Measurements from ENCODE around the gene AMPH.

AMPH gene

GRCh38 chr7:38630720-38631673 lies at the start of gene AMPH:
Gene AMPH, minus strand, starts transcription at chr7:38631373. Its CDS starts 22 bp downstream, at chr7:38631351.
- peak in 48 of 56 donors; percentile 6 to 78 (median 48) for DNase-seq

GRCh38 chr7:38679419-38679818 lies 48.2 kb upstream of the AMPH start:
- DNase-seq = no peak

- no peak for DNase-seq
Measured at GRCh38 chr7:38678698-38679054, 47.5 kb upstream of the AMPH start.

- DNase-seq = no peak
Measured at GRCh38 chr7:38677981-38678697, 47.0 kb upstream of the AMPH start.

GRCh38 chr7:38675494-38676106 lies 44.4 kb upstream of the AMPH start:
- DNase-seq = no peak

GRCh38 chr7:38674513-38674912 lies 43.3 kb upstream of the AMPH start:
- no peak for DNase-seq

GRCh38 chr7:38673795-38674194 lies 42.6 kb upstream of the AMPH start:
- no peak for DNase-seq

- DNase-seq = no peak
Measured at GRCh38 chr7:38671911-38672905, 41.0 kb upstream of the AMPH start.

- DNase-seq = no peak
Measured at GRCh38 chr7:38669965-38670520, 38.9 kb upstream of the AMPH start.

GRCh38 chr7:38664972-38665371 lies 33.8 kb upstream of the AMPH start:
- DNase-seq = no peak

GRCh38 chr7:38660427-38661099 lies 29.4 kb upstream of the AMPH start:
- no peak for DNase-seq

GRCh38 chr7:38659931-38660330 lies 28.8 kb upstream of the AMPH start:
- DNase-seq = no peak

- DNase-seq = no peak
Measured at GRCh38 chr7:38658921-38659320, 27.7 kb upstream of the AMPH start.

- DNase-seq = no peak
Measured at GRCh38 chr7:38656968-38657367, 25.8 kb upstream of the AMPH start.

- DNase-seq = no peak
Measured at GRCh38 chr7:38655833-38656774, 24.9 kb upstream of the AMPH start.

GRCh38 chr7:38637957-38638356 lies 6.8 kb upstream of the AMPH start:
- no peak for DNase-seq

- no peak for DNase-seq
Measured at GRCh38 chr7:38632411-38632810, 1.2 kb upstream of the AMPH start.

- peak in 3 of 56 donors; percentile 3 to 11 (median 8) for DNase-seq
Measured at GRCh38 chr7:38629651-38630510, 1.3 kb downstream of the AMPH start.

All from amygdala (tissue), 56 donors.